Purkinje cell (primary cell): ENCODE data around the gene LRRC57. TPM values are rescaled to one million over a fixed set of nuclear protein-coding genes. Genes with fewer than 3 reads are reported as not detected.

Source experiments
- polyA plus RNA-seq: library from polyadenylated mRNA; unstranded; fragments of >200 nt; fragmentation: Nextera tagmentation; gene quantifications from 2 replicates; pipeline ENCODE4 v1.2.1, GENCODE V29; 2014

LRRC57 gene
- polyA plus RNA-seq: 2.0 and 4.2 TPM in 2 replicates

GRCh38 chr15:42548249-42549031 is at the start of gene LRRC57, which contains the start of gene HAUS2:
LRRC57 (minus strand) TSS chr15:42548793; CDS start chr15:42548434, 359 bp downstream.
HAUS2 (plus strand) TSS chr15:42548838; CDS start chr15:42548873, 35 bp downstream.

GRCh38 chr15:42575188-42576039 is 26.8 kb upstream of the LRRC57 start, which contains the start of gene STARD9:
STARD9 (plus strand) TSS chr15:42575606; CDS start chr15:42575716, 110 bp downstream.

GRCh38 chr15:42495361-42496212 is 53.0 kb downstream of the LRRC57 start, which contains the start of gene SNAP23:
SNAP23 (plus strand) TSS chr15:42495634; CDS start chr15:42511847, 16,213 bp downstream.

GRCh38 chr15:42490671-42491538 is 57.7 kb downstream of the LRRC57 start, which contains the start of gene ZNF106:
ZNF106 (minus strand) TSS chr15:42491141; CDS start chr15:42472289, 18,852 bp downstream.

Other genes with a start within 250 kb of the LRRC57 start
- gene CAPN3, start 189.3 kb downstream of the LRRC57 start, polyA plus RNA-seq: 1.1 and 1.5 TPM in 2 replicates
- 20.3 and 28.7 TPM in 2 replicates for gene ZNF106, start 57.7 kb downstream of the LRRC57 start, polyA plus RNA-seq
- 9.2 and 10.6 TPM in 2 replicates for gene SNAP23, start 53.2 kb downstream of the LRRC57 start, polyA plus RNA-seq
- gene HAUS2, start within 50 bp of the LRRC57 start, polyA plus RNA-seq: 28.5 and 36.6 TPM in 2 replicates
- 0.17 and 0.27 TPM in 2 replicates for gene STARD9, start 26.8 kb upstream of the LRRC57 start, polyA plus RNA-seq
- 0.27 and 2.2 TPM in 2 replicates for gene CDAN1, start 188.3 kb upstream of the LRRC57 start, polyA plus RNA-seq